Activated CD8-positive, alpha-beta memory T cell treated with anti-CD3 and anti-CD28 coated beads for 1 hour (primary cell): ENCODE results near the gene ULK3.
A peak's percentile ranks its signal among the peaks of the same experiment; 100 is the strongest.
"Not testable (repeated sequence)": the region's sequence is repeated elsewhere in the genome, so short reads cannot be mapped to it uniquely, and the experiment has no call there.

ENCODE experiments used
- DNase-seq, 2 donors: peaks; one replicate each; pipeline ENCODE4 v3.0.0-alpha.2; 2020; ENCODE audit warnings: low read depth in 1 of 2; ENCODE audit errors: extremely low read depth in 1 of 2

Gene ULK3

GRCh38 chr15:74842581-74843444 is at the start of gene ULK3:
Gene ULK3, minus strand, starts transcription at chr15:74843156. Its CDS starts 51 bp downstream, at chr15:74843105.
- DNase-seq = peak; percentile 68 to 88

GRCh38 chr15:74892313-74892712 is 49.4 kb upstream of the ULK3 start:
- DNase-seq = no peak

- no peak for DNase-seq
These were observed 48.5 kb upstream of the ULK3 start for GRCh38 chr15:74891469-74891868.

- no peak for DNase-seq
These were observed 47.7 kb upstream of the ULK3 start for GRCh38 chr15:74890665-74890960.

GRCh38 chr15:74889883-74890664 is 47.1 kb upstream of the ULK3 start, which contains the start of gene MPI:
Gene MPI, plus strand, starts transcription at chr15:74890042. Its CDS starts 32 bp downstream, at chr15:74890074.
- peak; percentile 49 to 74 for DNase-seq

GRCh38 chr15:74889390-74889882 is 46.5 kb upstream of the ULK3 start:
- no peak for DNase-seq

GRCh38 chr15:74888716-74889115 is 45.8 kb upstream of the ULK3 start:
- DNase-seq = no peak

- not testable (repeated sequence) for DNase-seq
These were observed 44.7 kb upstream of the ULK3 start for GRCh38 chr15:74887537-74888193.

- no peak for DNase-seq
These were observed 42.5 kb upstream of the ULK3 start for GRCh38 chr15:74885461-74885860.

GRCh38 chr15:74884428-74885223 is 41.7 kb upstream of the ULK3 start:
- no peak for DNase-seq

- DNase-seq = no peak
These were observed 39.6 kb upstream of the ULK3 start for GRCh38 chr15:74882528-74882927.

- no peak for DNase-seq
These were observed 35.3 kb upstream of the ULK3 start for GRCh38 chr15:74878273-74878672.

GRCh38 chr15:74873756-74874424 is 30.9 kb upstream of the ULK3 start:
- DNase-seq = no peak

- DNase-seq = peak; percentile 74 to 81
These were observed 30.2 kb upstream of the ULK3 start, which contains the start of gene SCAMP2 for GRCh38 chr15:74873036-74873755. Gene SCAMP2, minus strand, starts transcription at chr15:74873365. Its CDS starts 110 bp downstream, at chr15:74873255.

GRCh38 chr15:74872702-74873035 is 29.7 kb upstream of the ULK3 start:
- DNase-seq = no peak

GRCh38 chr15:74870436-74871215 is 27.7 kb upstream of the ULK3 start:
- no peak for DNase-seq

GRCh38 chr15:74869726-74870407 is 26.9 kb upstream of the ULK3 start:
- no peak for DNase-seq

- DNase-seq = no peak
These were observed 26.4 kb upstream of the ULK3 start for GRCh38 chr15:74869372-74869725.
